GM18499 (cell line): ENCODE results near the gene TREX2.
"Not testable (repeated sequence)": the region's sequence is repeated elsewhere in the genome, so short reads cannot be mapped to it uniquely, and the experiment has no call there.

Source experiments
- ATAC-seq: cut with Tn5 transposase; IDR thresholded peaks from one replicate; pipeline ENCODE4 v1.9.1; 2021; ENCODE audit warnings: moderate number of reproducible peaks; ENCODE audit not compliant: insufficient read depth, unreplicated experiment

Gene TREX2

GRCh38 chrX:153411255-153411987 is 34.4 kb downstream of the TREX2 start, which contains the start of gene ZFP92:
Gene ZFP92 (plus strand): TSS chrX:153411472. CDS start chrX:153418323, 6,851 bp downstream.
- no peak for ATAC-seq

GRCh38 chrX:153410888-153411254 is 35.0 kb downstream of the TREX2 start:
- no peak for ATAC-seq

DNA sequence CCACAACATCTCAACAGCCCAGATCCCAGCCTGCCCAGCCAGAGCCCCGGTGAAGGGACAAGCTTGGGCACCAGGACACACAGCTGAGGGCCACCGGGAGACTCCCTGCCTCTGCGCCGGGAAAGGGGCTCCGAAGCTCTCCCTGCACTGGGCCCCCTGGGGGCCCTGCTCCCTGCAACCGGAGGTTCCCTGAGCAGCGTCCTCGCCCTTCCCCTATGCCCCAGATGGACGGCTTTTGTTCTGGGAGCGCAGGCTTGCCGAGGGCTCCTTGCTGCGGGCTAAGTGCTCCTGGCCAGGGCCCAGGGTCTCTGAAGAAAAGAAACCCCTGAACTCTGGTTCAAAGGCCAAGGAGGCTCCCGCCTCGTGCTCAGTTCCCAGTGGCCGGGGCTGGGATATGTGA is 35.5 kb downstream of the TREX2 start:
- ATAC-seq, result no peak

GRCh38 chrX:153409414-153410101 is 36.3 kb downstream of the TREX2 start:
- no peak for ATAC-seq

DNA sequence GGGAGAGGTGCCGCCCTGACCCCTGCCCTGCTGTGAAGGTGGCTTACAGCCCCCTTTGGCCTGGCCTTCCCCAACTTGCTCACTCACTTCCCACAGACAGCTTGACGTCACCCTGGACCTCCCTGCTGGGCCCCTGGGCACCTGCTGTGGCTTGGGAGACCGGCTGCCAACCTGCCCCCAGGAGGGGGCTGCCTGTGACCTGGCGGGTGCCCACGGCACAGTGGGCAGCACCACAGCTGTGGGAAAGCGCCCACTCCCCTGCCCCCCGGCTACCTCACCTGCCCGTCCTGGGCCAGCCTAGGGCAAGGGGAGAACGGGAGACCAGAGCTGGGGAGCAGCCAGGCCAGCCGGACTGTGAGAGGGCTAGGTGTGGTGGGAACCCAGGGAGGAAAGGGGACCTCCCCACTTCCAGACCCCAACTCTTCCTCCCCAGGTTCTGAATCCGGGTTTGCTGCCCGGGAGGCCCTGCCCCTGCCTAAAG is 36.9 kb downstream of the TREX2 start:
- ATAC-seq, result no peak

DNA sequence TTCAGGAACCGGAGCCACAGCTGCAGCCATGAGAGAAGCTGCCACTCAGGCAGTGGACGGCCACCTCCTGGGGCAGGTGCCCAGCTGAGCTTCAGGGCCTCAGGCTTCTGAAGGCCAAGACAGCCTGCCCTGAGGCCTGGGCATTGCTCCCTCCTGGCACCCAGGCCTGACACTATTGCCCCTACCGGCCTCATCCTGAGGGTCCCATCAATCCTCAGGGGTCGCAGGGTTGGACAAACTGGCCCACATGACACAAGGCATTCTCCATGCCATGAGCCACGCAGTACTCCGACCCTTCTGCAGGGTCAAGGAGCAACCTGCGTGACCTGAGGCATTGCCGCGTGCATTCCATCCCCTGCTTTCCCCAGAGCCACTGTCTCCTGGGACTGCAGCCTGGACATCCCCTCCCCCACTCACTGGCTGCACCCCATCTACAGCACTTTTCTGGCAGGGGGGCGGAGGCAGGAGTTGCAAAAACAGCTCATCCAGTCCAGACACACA is 37.6 kb downstream of the TREX2 start:
- ATAC-seq, result no peak

DNA sequence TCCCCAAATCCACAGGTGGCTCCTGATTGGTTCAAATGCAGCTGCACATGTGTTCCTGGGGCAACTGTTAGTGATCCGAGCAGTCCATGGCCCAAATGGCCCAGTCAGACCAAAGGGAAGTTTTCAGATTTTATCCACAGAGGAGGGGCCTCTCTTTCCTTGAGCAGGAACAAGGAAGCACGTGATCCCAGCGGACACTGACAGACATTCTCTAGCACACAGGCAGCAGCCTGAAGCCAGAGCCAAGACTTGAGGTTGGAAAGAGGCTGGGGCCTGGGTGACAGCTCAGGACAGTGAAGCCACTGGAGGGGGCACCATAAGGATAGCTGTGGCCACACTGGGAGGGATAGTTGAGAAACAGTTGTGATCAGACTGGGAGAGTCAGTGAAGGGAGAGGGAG is 38.1 kb downstream of the TREX2 start:
- ATAC-seq, result no peak

DNA sequence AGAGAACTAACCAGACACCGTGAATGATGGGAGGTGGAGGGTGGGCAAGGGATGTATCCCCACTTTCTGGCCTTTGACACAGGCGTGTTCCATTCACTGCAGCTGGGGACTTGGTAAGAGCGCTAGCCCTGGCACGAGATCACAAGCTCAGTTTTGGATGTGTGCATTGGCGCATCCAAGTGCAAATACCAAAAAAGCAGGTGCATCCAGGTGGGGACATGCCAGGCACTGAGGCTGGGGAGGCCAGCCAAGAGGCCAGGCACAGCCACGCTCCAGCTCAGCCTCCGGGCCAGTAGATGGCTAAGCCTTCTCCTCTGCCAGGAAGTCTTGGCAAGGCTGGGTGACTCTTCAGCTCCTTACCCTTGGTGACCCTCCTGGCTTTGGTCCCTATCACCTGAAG is 39.0 kb downstream of the TREX2 start:
- no peak for ATAC-seq

DNA sequence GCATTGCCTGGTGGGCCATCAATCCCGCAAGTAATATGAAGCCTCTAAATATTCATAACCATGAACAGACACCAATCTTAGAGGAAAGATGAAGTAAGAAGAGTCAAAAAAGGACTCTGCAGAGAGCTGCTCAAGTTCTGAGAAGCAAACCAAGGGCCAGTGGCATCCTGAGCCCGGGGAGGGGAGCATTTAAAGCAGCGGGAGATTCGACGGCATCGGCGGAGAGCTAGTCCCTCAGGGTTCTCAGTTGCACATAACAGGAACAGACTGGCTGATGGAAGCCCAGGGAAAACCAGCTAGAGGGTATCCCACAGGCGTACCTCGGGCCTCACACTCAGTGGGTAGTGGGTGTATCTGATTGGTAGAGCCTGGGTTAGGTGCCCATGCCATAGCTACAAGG is 39.8 kb downstream of the TREX2 start:
- no peak for ATAC-seq

- no peak for ATAC-seq
Measured at GRCh38 chrX:153405426-153405825, 40.4 kb downstream of the TREX2 start.

DNA sequence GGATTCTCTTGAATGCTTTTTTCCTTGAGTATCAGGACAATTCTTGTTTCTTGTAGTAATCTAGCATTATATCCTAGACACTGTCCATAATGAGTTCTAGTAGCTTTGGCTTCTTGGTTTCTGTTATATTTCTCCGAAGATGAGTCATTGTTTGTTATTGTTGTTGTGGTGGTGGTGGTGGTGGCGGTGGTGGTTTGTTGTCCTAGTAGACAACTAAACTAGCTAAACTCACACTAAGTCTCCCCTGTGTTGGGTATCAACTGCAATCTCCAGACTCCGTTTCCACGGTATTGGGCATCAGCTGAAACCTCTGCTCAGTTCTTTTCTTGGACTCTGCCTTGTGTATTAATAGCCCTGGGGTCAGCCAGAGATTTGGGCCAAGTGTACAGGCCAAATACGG is 41.5 kb downstream of the TREX2 start:
- not testable (repeated sequence) for ATAC-seq

GRCh38 chrX:153401133-153401764 is 44.6 kb downstream of the TREX2 start, which contains the start of gene PNMA6E:
Gene PNMA6E (minus strand): TSS chrX:153401350. CDS start chrX:153398849, 2,501 bp downstream.
- no peak for ATAC-seq

- no peak for ATAC-seq
Measured at GRCh38 chrX:153400146-153401132, 45.4 kb downstream of the TREX2 start.

- no peak for ATAC-seq
Measured at GRCh38 chrX:153398275-153398960, 47.4 kb downstream of the TREX2 start.

DNA sequence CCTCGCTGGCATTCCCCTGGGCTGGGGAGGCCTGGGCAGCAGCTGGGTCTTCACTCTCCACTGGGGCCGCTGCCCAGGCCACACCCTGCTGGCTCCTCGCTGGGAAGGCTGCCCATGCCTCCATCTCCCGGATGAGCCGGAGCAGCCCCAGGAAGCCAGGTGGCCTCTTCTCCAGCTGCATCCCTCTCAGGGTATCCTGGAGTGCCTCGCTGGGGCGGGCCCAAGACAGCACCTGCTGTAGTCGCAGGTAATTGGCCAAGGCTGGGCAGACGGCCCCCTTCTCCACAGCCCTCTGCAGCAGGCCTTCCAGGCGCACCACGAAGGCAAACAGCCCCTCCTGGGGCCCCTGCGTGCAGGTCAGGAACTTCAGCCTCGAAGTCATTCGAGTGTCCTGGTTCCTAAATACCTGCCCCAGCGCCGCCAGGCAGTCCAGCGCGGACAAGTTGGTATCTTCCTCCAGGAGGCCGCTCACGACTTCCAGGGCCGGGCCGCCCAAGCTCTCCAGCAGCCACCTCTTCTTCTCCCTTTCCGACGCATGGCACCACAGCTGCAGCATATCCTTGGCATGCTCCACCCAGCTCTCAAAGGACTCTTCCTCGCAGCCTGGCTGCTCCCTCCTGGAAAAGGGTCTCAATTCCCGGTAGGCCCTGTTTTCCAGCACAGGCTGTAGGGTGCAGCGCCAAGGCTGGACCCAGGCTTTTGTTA is 48.4 kb downstream of the TREX2 start:
- no peak for ATAC-seq

GRCh38 chrX:153396320-153397195 is 49.3 kb downstream of the TREX2 start:
- no peak for ATAC-seq

GRCh38 chrX:153395613-153396319 is 50.1 kb downstream of the TREX2 start:
- no peak for ATAC-seq
